SK-N-SH (cell line): ENCODE data around the gene ZCCHC8. TPM values are rescaled to one million over a fixed set of nuclear protein-coding genes. Genes with fewer than 3 reads are reported as not detected.

ENCODE experiments used
- CTCF ChIA-PET: fragments of 300-600, 350-600 bp; formaldehyde crosslinking; extraction: SDS; loops from one replicate; lab custom pipeline; 2021; lab: Yijun Ruan, JAX
- POLR2A ChIA-PET: fragments of 350-600 bp; sonication (Branson Sonifier 250); formaldehyde crosslinking; extraction: SDS; loops from one replicate; lab custom pipeline; 2020; ENCODE audit warnings: antibody characterized with exemption, inconsistent platforms; lab: Yijun Ruan, JAX
- DNase-seq: peaks from one replicate; pipeline ENCODE4 v3.0.0; 2012
- H2AFZ ChIP-seq: fragments of 200-600 bp; sonication (generic); 2 replicates; pipeline ENCODE4 v1.8.1; 2016; ENCODE audit warnings: antibody characterized with exemption, mild to moderate bottlenecking, low read depth
- H3F3A ChIP-seq: fragments of 200-600 bp; sonication (generic); replicated peaks from 2 replicates; pipeline ENCODE3; 2016; ENCODE audit warnings: antibody characterized with exemption, mild to moderate bottlenecking; ENCODE audit not compliant: insufficient read depth
- H3K27ac ChIP-seq, 2 experiments: fragments of 200-500 bp in 1 of 2; fragments of 200-600 bp in 1 of 2; sonication (Bioruptor generic) in 1 of 2; sonication (generic), shearing (Covaris generic) in 1 of 2; 2 replicates each; pipeline versions ENCODE4 v1.5.1 to v1.6.1; 2014 to 2016; ENCODE audit warnings: low read depth in 2 of 2, inconsistent platforms in 1 of 2, low read length in 1 of 2, mild to moderate bottlenecking in 1 of 2, mixed read lengths in 1 of 2
- H3K27me3 ChIP-seq: fragments of 200-600 bp; sonication (generic), shearing (Covaris generic); 2 replicates; pipeline ENCODE4 v1.6.1; 2016; ENCODE audit warnings: mixed run types; ENCODE audit not compliant: insufficient read depth
- H3K36me3 ChIP-seq, 2 experiments: fragments of 200-500 bp in 1 of 2; fragments of 200-600 bp in 1 of 2; sonication (Bioruptor generic) in 1 of 2; sonication (generic) in 1 of 2; replicated peaks in 1 of 2; 2 replicates each; pipeline versions ENCODE3 to v1.5.1; 2014 to 2016; ENCODE audit warnings: low read length in 1 of 2, mild to moderate bottlenecking in 1 of 2; ENCODE audit not compliant: insufficient read depth in 2 of 2, control insufficient read depth in 1 of 2
- H3K4me1 ChIP-seq, 2 experiments: fragments of 200-500 bp in 1 of 2; fragments of 200-600 bp in 1 of 2; sonication (Bioruptor generic) in 1 of 2; sonication (generic), shearing (Covaris generic) in 1 of 2; 2 replicates each; pipeline versions ENCODE4 v1.5.1 to v1.6.1; 2014 to 2016; ENCODE audit warnings: low read depth in 1 of 2, low read length in 1 of 2, mixed run types in 1 of 2; ENCODE audit not compliant: insufficient read depth in 2 of 2, control insufficient read depth in 1 of 2
- H3K4me2 ChIP-seq: fragments of 200-600 bp; sonication (generic), shearing (Covaris generic); 2 replicates; pipeline ENCODE4 v1.6.1; 2017; ENCODE audit warnings: mixed run types
- H3K4me3 ChIP-seq, 2 experiments: fragments of 200-500 bp in 1 of 2; fragments of 200-600 bp in 1 of 2; sonication (Bioruptor generic) in 1 of 2; sonication (generic), shearing (Covaris generic) in 1 of 2; 2 replicates each; pipeline versions ENCODE4 v1.5.1 to v1.8.1; 2014 to 2016; ENCODE audit warnings: low read depth in 2 of 2, inconsistent platforms in 1 of 2, low read length in 1 of 2, mild to moderate bottlenecking in 1 of 2, mixed read lengths in 1 of 2, moderate library complexity in 1 of 2
- H3K79me2 ChIP-seq: fragments of 200-600 bp; sonication (generic); 2 replicates; pipeline ENCODE4 v1.8.1; 2017; ENCODE audit warnings: mild to moderate bottlenecking; ENCODE audit not compliant: insufficient read depth
- H3K9ac ChIP-seq: fragments of 200-600 bp; sonication (generic); 2 replicates; pipeline ENCODE4 v1.6.1; 2017; ENCODE audit warnings: mixed run types
- H3K9me2 ChIP-seq: fragments of 200-600 bp; sonication (generic); 2 replicates; pipeline ENCODE4 v1.6.1; 2017; ENCODE audit warnings: mixed run types
- H3K9me3 ChIP-seq: fragments of 200-600 bp; sonication (generic); 2 replicates; pipeline ENCODE4 v1.6.1; 2017; ENCODE audit warnings: mixed run types, mild to moderate bottlenecking, moderate library complexity
- H4K20me1 ChIP-seq: fragments of 200-600 bp; sonication (generic); 2 replicates; pipeline ENCODE4 v1.6.1; 2017; ENCODE audit warnings: mild to moderate bottlenecking, mixed run types; ENCODE audit not compliant: insufficient read depth
- CHD2 ChIP-seq: fragments of 150-350 bp; IDR thresholded peaks from 2 replicates; pipeline ENCODE4 v1.6.1; 2018; ENCODE audit warnings: low read length; ENCODE audit not compliant: partially characterized antibody
- CTCF ChIP-seq: fragments of 200-600 bp; sonication (generic); IDR thresholded peaks from 2 replicates; pipeline ENCODE4 v1.6.1; 2017; ENCODE audit warnings: antibody characterized with exemption, mild to moderate bottlenecking, moderate library complexity
- EP300 ChIP-seq, 2 experiments: IDR thresholded peaks; 2 replicates each; pipeline versions ENCODE4 v1.4.0 to v1.6.1; 2012; ENCODE audit warnings: borderline replicate concordance in 1 of 2, low read depth in 1 of 2, low read length in 1 of 2
- EZH2phosphoT487 ChIP-seq: fragments of 200-600 bp; sonication (generic); IDR thresholded peaks from 2 replicates; pipeline ENCODE4 v1.6.1; 2017; ENCODE audit warnings: low read depth, mixed run types, mild to moderate bottlenecking, antibody characterized with exemption, moderate library complexity, borderline replicate concordance
- GATA2 ChIP-seq: sonication (generic); formaldehyde crosslinking; IDR thresholded peaks from 2 replicates; pipeline ENCODE4 v1.5.0; 2020; ENCODE audit warnings: mild to moderate bottlenecking, missing genetic modification reagents
- MAX ChIP-seq: IDR thresholded peaks from 2 replicates; pipeline ENCODE4 v1.4.0; 2012; ENCODE audit warnings: low read depth
- MXI1 ChIP-seq: IDR thresholded peaks from 2 replicates; pipeline ENCODE4 v1.6.1; 2012; ENCODE audit warnings: mild to moderate bottlenecking, low read depth, low read length, improper control_type of control experiment
- RAD21 ChIP-seq: IDR thresholded peaks from 2 replicates; pipeline ENCODE4 v1.6.1; 2012; ENCODE audit warnings: mild to moderate bottlenecking, low read length
- RXRA ChIP-seq: IDR thresholded peaks from 2 replicates; pipeline ENCODE4 v1.4.0; 2012; ENCODE audit warnings: low read depth, mild to moderate bottlenecking, borderline replicate concordance
- TAF1 ChIP-seq: IDR thresholded peaks from 2 replicates; pipeline ENCODE4 v1.6.1; 2012; ENCODE audit warnings: low read depth, mild to moderate bottlenecking, low read length, moderate library complexity, borderline replicate concordance
- TCF12 ChIP-seq: IDR thresholded peaks from 2 replicates; pipeline ENCODE4 v1.4.0; 2012
- ZBTB33 ChIP-seq: IDR thresholded peaks from 2 replicates; pipeline ENCODE4 v1.4.0; 2012; ENCODE audit warnings: low read depth, borderline replicate concordance
- WGBS: methylation state at CpG from one replicate; pipeline ENCODE4 v1.1.6; 2017; ENCODE audit warnings: low lambda C conversion rate; 5-methylcytosine and 5-hydroxymethylcytosine counted together
- polyA plus RNA-seq, 3 experiments: library from polyadenylated mRNA; depleted of rRNA; stranded (reverse); fragments of >200 nt; gene quantifications; 2 replicates each; pipeline ENCODE4 v1.2.3, GENCODE V29; 2012
- TF ChIP-seq, protein P1 (sequence below): fragments of 150-350 bp; IDR thresholded peaks from 2 replicates; pipeline ENCODE4 v1.6.1; 2017; ENCODE audit warnings: antibody characterized with exemption, low read length, low read depth, borderline replicate concordance
- TF ChIP-seq, protein P2 (sequence below): fragments of 150-350 bp; IDR thresholded peaks from 2 replicates; pipeline ENCODE4 v1.6.1; 2016; ENCODE audit warnings: mild to moderate bottlenecking, low read depth, low read length
- TF ChIP-seq, protein P3 (sequence below): IDR thresholded peaks from 2 replicates; pipeline ENCODE4 v1.6.1; 2012; ENCODE audit warnings: mild to moderate bottlenecking, low read depth, low read length, moderate library complexity

The ZCCHC8 gene
- polyA plus RNA-seq, 1 of the 3 experiments (the other 2 are of a cell fraction), result 11.3 TPM

DNA sequence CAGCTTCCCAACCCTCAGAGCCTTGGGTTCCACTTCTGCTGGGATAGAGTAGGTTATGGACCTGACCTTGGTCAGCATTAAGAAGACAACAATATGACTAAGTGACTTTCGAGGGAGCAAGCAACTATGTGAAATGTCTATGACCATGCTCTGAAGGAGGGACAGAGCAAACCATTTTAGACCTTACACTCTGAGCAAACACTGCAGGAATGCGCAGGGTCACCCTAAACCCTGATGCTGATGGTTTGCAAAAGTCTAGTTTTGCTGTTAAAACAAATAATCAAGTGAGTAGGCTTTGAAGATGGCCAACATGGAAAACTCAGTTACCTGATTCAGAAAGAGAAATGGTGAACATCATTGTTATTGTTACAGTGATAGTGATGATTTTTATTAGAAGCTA is 8.7 kb downstream of the ZCCHC8 start:
- TF ChIP-seq RXRA, result no peak
- TF ChIP-seq, protein P1, sequence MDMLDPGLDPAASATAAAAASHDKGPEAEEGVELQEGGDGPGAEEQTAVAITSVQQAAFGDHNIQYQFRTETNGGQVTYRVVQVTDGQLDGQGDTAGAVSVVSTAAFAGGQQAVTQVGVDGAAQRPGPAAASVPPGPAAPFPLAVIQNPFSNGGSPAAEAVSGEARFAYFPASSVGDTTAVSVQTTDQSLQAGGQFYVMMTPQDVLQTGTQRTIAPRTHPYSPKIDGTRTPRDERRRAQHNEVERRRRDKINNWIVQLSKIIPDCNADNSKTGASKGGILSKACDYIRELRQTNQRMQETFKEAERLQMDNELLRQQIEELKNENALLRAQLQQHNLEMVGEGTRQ, result no peak
- no peak for TF ChIP-seq CTCF
- TF ChIP-seq, protein P2, sequence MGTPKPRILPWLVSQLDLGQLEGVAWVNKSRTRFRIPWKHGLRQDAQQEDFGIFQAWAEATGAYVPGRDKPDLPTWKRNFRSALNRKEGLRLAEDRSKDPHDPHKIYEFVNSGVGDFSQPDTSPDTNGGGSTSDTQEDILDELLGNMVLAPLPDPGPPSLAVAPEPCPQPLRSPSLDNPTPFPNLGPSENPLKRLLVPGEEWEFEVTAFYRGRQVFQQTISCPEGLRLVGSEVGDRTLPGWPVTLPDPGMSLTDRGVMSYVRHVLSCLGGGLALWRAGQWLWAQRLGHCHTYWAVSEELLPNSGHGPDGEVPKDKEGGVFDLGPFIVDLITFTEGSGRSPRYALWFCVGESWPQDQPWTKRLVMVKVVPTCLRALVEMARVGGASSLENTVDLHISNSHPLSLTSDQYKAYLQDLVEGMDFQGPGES, result no peak
- TF ChIP-seq EP300 (IDR thresholded peaks at IDR 0.05; ENCODE audit: borderline replicate concordance in 1 of 2, low read depth in 1 of 2, low read length in 1 of 2), result no peak
- no peak for TF ChIP-seq CHD2
- TF ChIP-seq ZBTB33, result no peak
- TF ChIP-seq, all 33 proteins: peak for 0
- H4K20me1 ChIP-seq, result 0 out of 2 replicates have a peak, but pooled peaks cover 3% of the 10 kb centered on the region
- no peak overlapping the region for H3K27ac ChIP-seq
- H3K27me3 ChIP-seq, result no peaks in the 10 kb centered on the region
- H2AFZ ChIP-seq, result no peak overlapping the region
- H3K9ac ChIP-seq, result no peak overlapping the region
- ChIA-PET CTCF (interaction anchor here (2.9 kb wide), 1 partner anchor 21 kb away, joined by 9 read pairs; no protein-coding TSS in a partner anchor), POLR2A (interaction anchor here (0.6 kb wide), 1 partner anchor 10 kb away, joined by 4 read pairs; no protein-coding TSS in a partner anchor)
- WGBS, result 94% methylated on average over 2 of the region's 2 CpGs
- H3K79me2 ChIP-seq, result peaks cover 59% of the 10 kb centered on the region
- no peaks in the 10 kb centered on the region for H3K9me3 ChIP-seq
- no peak overlapping the region for H3K4me2 ChIP-seq
- no peaks in the 10 kb centered on the region for H3K4me1 ChIP-seq
- no peak for DNase-seq
- H3K4me3 ChIP-seq, result no peak overlapping the region
- H3K9me2 ChIP-seq, result no peaks in the 10 kb centered on the region
- peaks cover 7% of the 10 kb centered on the region for H3F3A ChIP-seq
- peaks cover 39 to 76% of the 10 kb centered on the region in 2 experiments for H3K36me3 ChIP-seq

GRCh38 chr12:122489038-122489437 is 11.7 kb downstream of the ZCCHC8 start:
- DNase-seq, result no peak
- Histone ChIP-seq H3K27ac (no peak overlapping the region), H3K4me3 (no peak overlapping the region), H3K4me1 (no peaks in the 10 kb centered on the region), H2AFZ (no peak overlapping the region), H3K9me3 (no peaks in the 10 kb centered on the region), H3K9me2 (no peaks in the 10 kb centered on the region), H4K20me1 (0 out of 2 replicates have a peak, but pooled peaks cover 3% of the 10 kb centered on the region), H3F3A (peaks cover 7% of the 10 kb centered on the region), H3K9ac (no peak overlapping the region), H3K36me3 (peaks cover 45 to 65% of the 10 kb centered on the region in 2 experiments), H3K27me3 (no peaks in the 10 kb centered on the region), H3K4me2 (no peak overlapping the region), H3K79me2 (peaks cover 29% of the 10 kb centered on the region)
- 90% methylated on average over 2 of the region's 2 CpGs for WGBS
- CTCF ChIA-PET, result interaction anchor here (1.2 kb wide), 2 partner anchors 17 to 89 kb away, joined by 3 to 5 read pairs; no protein-coding TSS in a partner anchor
- POLR2A ChIA-PET, result interaction anchor here (0.5 kb wide), 1 partner anchor 38 kb away, joined by 3 read pairs; the partner anchor contains the start of genes KNTC1 and RSRC2
- TF ChIP-seq TCF12 (no peak), TAF1 (no peak), MXI1 (no peak), EZH2phosphoT487 (no peak), RAD21 (no peak), MAX (no peak), GATA2 (CRISPR knock-in tag) (no peak)
- TF ChIP-seq, protein P3, sequence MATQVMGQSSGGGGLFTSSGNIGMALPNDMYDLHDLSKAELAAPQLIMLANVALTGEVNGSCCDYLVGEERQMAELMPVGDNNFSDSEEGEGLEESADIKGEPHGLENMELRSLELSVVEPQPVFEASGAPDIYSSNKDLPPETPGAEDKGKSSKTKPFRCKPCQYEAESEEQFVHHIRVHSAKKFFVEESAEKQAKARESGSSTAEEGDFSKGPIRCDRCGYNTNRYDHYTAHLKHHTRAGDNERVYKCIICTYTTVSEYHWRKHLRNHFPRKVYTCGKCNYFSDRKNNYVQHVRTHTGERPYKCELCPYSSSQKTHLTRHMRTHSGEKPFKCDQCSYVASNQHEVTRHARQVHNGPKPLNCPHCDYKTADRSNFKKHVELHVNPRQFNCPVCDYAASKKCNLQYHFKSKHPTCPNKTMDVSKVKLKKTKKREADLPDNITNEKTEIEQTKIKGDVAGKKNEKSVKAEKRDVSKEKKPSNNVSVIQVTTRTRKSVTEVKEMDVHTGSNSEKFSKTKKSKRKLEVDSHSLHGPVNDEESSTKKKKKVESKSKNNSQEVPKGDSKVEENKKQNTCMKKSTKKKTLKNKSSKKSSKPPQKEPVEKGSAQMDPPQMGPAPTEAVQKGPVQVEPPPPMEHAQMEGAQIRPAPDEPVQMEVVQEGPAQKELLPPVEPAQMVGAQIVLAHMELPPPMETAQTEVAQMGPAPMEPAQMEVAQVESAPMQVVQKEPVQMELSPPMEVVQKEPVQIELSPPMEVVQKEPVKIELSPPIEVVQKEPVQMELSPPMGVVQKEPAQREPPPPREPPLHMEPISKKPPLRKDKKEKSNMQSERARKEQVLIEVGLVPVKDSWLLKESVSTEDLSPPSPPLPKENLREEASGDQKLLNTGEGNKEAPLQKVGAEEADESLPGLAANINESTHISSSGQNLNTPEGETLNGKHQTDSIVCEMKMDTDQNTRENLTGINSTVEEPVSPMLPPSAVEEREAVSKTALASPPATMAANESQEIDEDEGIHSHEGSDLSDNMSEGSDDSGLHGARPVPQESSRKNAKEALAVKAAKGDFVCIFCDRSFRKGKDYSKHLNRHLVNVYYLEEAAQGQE, result no peak
